CD1c-positive myeloid dendritic cell (primary cell): ENCODE results near the gene BCAP31.

ENCODE experiments used
- DNase-seq: peaks from one replicate; pipeline ENCODE4 v3.0.0-alpha.2; 2016; ENCODE audit errors: extremely low spot score

Gene BCAP31

GRCh38 chrX:153724252-153725038, at the start of gene BCAP31, which contains the start of gene ABCD1:
BCAP31 (minus strand) TSS chrX:153724387; CDS start chrX:153723244, 1,143 bp downstream.
ABCD1 (plus strand) TSS chrX:153724856; CDS start chrX:153725267, 411 bp downstream.
- peak; percentile 93 for DNase-seq

GRCh38 chrX:153773218-153773611, 49.0 kb upstream of the BCAP31 start:
- no peak for DNase-seq

- no peak for DNase-seq
These were observed 48.4 kb upstream of the BCAP31 start for GRCh38 chrX:153772316-153773217.

GRCh38 chrX:153771415-153772315, 47.5 kb upstream of the BCAP31 start:
- DNase-seq: no peak

- DNase-seq: no peak
These were observed 46.6 kb upstream of the BCAP31 start for GRCh38 chrX:153770601-153771414.

GRCh38 chrX:153769865-153770600, 45.8 kb upstream of the BCAP31 start:
- no peak for DNase-seq

- no peak for DNase-seq
These were observed 45.1 kb upstream of the BCAP31 start for GRCh38 chrX:153769158-153769864.

- DNase-seq: no peak
These were observed 44.3 kb upstream of the BCAP31 start for GRCh38 chrX:153768311-153769157.

GRCh38 chrX:153767674-153768055, 43.5 kb upstream of the BCAP31 start:
- no peak for DNase-seq

- no peak for DNase-seq
These were observed 42.9 kb upstream of the BCAP31 start for GRCh38 chrX:153766871-153767673.

- no peak for DNase-seq
These were observed 42.1 kb upstream of the BCAP31 start for GRCh38 chrX:153766098-153766817.

- no peak for DNase-seq
These were observed 41.2 kb upstream of the BCAP31 start for GRCh38 chrX:153765138-153766079.

GRCh38 chrX:153764786-153765137, 40.6 kb upstream of the BCAP31 start:
- no peak for DNase-seq

- peak; percentile 74 for DNase-seq
These were observed 40.0 kb upstream of the BCAP31 start, which contains the start of gene PLXNB3 for GRCh38 chrX:153763989-153764755. PLXNB3 (plus strand) TSS chrX:153764249; CDS start chrX:153765536, 1,287 bp downstream.
